Lower leg skin (tissue), 4 donors: Measurements from ENCODE around the gene SLFN12. TPM values are rescaled to one million over a fixed set of nuclear protein-coding genes. Genes with fewer than 3 reads are reported as not detected.

Experiments used
- DNase-seq, 2 donors: peaks; one replicate each; pipeline ENCODE4 v3.0.0-alpha.2; 2019; ENCODE audit warnings: low spot score in 2 of 2
- H3K4me3 ChIP-seq: fragments of 200-600 bp; sonication (generic); 2 replicates; pipeline ENCODE4 v1.5.1; 2017; ENCODE audit warnings: mild to moderate bottlenecking, low read depth; ENCODE audit not compliant: poor library complexity, severe bottlenecking
- POLR2A ChIP-seq, 2 donors: fragments of 450-650 bp; IDR thresholded peaks; one replicate each; pipeline ENCODE4 v1.6.1; 2016 to 2017; ENCODE audit warnings: antibody characterized with exemption in 2 of 2, mild to moderate bottlenecking in 1 of 2, moderate library complexity in 1 of 2
- WGBS, 2 donors: methylation state at CpG; one replicate each; pipeline ENCODE4 v1.1.5; 2018; 5-methylcytosine and 5-hydroxymethylcytosine counted together
- intact Hi-C: fragments of 100-400 bp; cut with DNase I; formaldehyde crosslinking; loops from one replicate; pipeline ENCODE4 v1.15.0; 2023; ENCODE audit warnings: low total_unique reads
- total RNA-seq, 4 donors: library from RNA; depleted of rRNA; stranded (reverse); fragments of >200 nt; gene quantifications; one replicate each; pipeline ENCODE4 v1.1.0, GENCODE V29; 2016
- TF ChIP-seq, protein P1 (sequence below), 3 donors: fragments of 450-650 bp; IDR thresholded peaks; one replicate each; pipeline ENCODE4 v1.5.1; 2016; ENCODE audit warnings: antibody characterized with exemption in 3 of 3, mild to moderate bottlenecking in 3 of 3, moderate library complexity in 2 of 3

Gene SLFN12
- total RNA-seq, 4 donors from 2014 or later, result 1.2 to 2.5 (median 1.9) TPM

DNA sequence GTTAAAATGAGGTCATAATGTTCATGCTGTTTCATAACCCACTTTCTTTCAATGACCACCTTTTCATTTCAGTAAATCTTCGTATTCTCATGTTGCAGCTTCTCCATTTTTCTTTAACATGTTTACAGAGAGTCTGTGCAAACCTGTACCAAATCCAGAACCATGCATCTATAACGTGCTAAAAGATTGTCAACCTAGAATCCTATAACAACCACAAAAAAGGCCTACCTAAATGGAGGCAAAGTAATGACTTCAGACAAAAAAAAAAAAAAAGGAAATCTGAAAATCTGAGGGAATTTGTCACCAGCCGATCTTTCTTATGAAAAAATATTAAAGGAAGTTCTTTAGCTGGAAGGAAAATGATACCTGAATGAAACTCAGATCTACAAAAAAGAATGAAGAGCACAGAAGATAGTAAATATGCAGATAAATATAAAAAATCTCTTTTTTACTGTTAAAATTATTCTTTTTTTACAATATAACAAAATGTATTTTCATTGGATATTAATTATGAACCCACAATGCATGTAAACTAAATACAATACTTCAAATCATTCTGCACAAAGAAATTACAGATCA is 57.4 kb downstream of the SLFN12 start:
- TF ChIP-seq POLR2A (IDR thresholded peaks at IDR 0.05), result no peak
- TF ChIP-seq, protein P1, sequence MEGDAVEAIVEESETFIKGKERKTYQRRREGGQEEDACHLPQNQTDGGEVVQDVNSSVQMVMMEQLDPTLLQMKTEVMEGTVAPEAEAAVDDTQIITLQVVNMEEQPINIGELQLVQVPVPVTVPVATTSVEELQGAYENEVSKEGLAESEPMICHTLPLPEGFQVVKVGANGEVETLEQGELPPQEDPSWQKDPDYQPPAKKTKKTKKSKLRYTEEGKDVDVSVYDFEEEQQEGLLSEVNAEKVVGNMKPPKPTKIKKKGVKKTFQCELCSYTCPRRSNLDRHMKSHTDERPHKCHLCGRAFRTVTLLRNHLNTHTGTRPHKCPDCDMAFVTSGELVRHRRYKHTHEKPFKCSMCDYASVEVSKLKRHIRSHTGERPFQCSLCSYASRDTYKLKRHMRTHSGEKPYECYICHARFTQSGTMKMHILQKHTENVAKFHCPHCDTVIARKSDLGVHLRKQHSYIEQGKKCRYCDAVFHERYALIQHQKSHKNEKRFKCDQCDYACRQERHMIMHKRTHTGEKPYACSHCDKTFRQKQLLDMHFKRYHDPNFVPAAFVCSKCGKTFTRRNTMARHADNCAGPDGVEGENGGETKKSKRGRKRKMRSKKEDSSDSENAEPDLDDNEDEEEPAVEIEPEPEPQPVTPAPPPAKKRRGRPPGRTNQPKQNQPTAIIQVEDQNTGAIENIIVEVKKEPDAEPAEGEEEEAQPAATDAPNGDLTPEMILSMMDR (IDR thresholded peaks at IDR 0.05), result no peak
- H3K4me3 ChIP-seq, result no peak overlapping the region
- intact Hi-C loops, result no loop called here
- DNase-seq, result no peak
- 30 to 38% methylated on average over 3 of the region's 3 CpGs for WGBS, 2 donors

DNA sequence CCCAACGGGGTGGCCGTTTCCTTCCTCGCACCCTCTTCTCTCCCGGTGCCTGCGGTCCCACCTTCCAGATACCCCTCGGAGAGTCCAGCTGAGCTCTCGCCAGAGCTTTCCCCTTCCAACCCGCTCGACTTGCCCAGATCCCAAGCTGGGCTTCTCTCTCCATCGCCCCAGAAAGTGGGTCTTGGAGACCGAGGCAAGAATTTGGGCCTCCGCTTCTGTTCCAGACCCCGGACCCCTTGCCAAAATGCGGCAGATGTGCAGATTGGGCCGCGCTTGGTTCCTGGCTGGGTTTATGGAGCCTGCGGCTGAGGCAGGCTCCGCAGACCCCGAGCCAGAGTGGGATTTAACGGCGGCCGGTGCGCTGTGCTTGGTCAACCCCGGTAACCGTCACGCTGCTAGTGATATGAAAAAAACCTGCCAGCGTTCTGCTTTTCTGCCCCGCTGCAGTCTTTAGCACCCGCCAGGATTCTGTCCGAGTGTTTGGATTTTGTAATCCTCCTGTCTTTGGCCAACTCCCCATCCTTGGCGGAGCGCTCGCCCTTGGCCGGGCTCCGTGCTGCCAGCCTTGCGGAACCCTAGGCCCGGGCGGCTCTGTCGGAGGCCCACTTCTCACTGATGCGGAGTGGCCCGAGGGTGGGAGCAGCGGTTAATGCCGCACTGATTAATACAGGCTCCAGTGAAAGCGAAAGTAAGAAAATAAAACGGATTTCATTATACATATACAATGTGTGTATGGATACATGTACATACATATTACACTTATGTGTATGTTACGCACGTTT is 58.1 kb downstream of the SLFN12 start:
- peak overlapping the region; percentile 50 for H3K4me3 ChIP-seq
- TF ChIP-seq, protein P1 (IDR thresholded peaks at IDR 0.05), result no peak
- TF ChIP-seq POLR2A (IDR thresholded peaks at IDR 0.05), result no peak
- WGBS, 2 donors, result 1 to 2% methylated on average over 38 to 46 of the region's 47 CpGs
- intact Hi-C loops, result no loop called here
- DNase-seq, result peak; percentile 34 to 93

DNA sequence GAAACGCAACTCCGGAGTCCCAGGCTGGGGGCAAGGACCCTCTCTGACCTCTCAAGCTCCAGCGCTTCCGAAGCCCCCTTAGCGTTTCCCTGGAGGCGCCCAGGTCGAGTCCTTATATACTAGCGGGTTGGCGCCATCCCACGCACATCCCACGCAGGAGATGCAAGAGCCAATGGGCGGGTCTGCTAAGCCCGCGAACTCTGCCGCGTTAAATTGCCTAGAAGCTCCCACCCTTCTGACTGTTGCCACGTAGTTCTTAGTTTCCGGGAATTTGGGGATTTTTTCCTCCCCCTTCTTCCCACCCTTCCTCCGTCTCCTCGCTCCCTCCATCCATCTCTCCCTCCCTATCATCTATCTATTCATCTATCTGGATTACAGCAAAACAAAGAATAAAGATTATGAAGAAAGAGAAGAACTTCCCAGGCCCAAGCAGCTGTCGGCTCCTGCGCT is 58.7 kb downstream of the SLFN12 start, which contains the start of gene SLFN11:
Gene SLFN11 (minus strand): TSS at position 88 of the 450 bp plus-strand sequence. CDS start 9,814 bp downstream, outside the sequence.
- WGBS, 2 donors, result 0 to 1% methylated on average over 22 of the region's 22 CpGs
- TF ChIP-seq, protein P1 (IDR thresholded peaks at IDR 0.05), result no peak
- peak in 1 of 2 donors; percentile 64 for TF ChIP-seq POLR2A (IDR thresholded peaks at IDR 0.05)
- intact Hi-C loops, result no loop called here
- peak within 1 kb of the TSS; percentile 50 for H3K4me3 ChIP-seq
- peak; percentile 86 to 98 for DNase-seq

DNA sequence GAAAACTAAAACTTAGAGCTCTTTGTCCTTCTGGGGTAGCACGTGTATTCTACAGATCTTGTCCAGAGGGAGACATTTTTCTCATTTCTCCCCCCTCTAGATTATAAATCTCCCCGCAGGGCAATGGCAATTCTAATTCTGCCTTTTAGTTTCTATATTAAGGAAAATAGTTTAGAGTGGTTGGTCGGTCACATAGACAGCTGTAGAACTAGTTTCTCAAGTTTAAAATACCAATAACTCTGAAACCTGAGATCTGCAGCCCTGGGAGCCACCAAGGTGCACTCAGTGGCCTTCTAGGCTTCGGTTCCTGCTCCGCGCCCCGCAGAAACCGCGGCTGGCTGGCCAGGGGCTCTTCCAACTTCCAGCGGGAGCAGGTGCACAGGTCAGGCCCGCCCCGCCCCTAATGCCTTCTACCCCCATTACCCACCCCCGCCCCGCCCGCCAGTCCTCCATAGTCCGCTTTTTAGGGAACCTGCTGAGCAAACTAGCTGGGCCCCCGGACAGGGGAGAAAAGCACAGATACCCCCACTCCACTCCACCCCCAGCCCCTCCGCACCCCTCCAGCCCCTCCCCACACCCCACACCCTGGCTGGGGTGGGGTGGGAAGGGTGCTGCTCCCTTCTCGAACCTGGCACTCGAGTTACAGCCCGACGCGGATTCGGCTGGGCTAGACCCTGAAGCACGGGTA is 59.3 kb downstream of the SLFN12 start:
- WGBS, 2 donors, result 0 to 1% methylated on average over 18 to 23 of the region's 25 CpGs
- TF ChIP-seq, protein P1 (IDR thresholded peaks at IDR 0.05), result no peak
- no peak for TF ChIP-seq POLR2A (IDR thresholded peaks at IDR 0.05)
- intact Hi-C loops, result no loop called here
- DNase-seq, result no peak
- peak overlapping the region; percentile 50 for H3K4me3 ChIP-seq

DNA sequence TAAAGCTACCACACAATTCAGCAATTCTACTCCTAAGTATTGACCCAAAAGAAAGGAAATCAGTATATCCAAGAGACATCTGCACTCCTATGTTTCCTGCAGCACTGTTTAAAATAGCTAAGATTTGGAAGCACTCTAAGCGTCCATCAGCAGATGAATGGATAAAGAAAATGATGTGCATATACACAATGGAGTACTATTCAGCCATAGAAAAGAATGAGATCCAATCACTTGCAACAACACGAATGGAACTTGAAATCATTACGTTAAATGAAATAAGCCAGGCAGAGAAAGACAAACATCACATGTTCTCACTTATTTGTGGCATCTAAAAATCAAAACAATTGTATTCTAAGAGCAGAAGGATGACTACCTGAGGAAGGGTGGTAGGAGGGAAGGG is 60.4 kb downstream of the SLFN12 start:
- 83 to 87% methylated on average over 3 of the region's 3 CpGs for WGBS, 2 donors
- H3K4me3 ChIP-seq, result no peak overlapping the region
- TF ChIP-seq, protein P1 (IDR thresholded peaks at IDR 0.05), result no peak
- no peak for TF ChIP-seq POLR2A (IDR thresholded peaks at IDR 0.05)
- intact Hi-C loops, result no loop called here
- no peak for DNase-seq
